Measurements from ENCODE around the gene MYO10.
A peak's percentile ranks its signal among the peaks of the same experiment; 100 is the strongest.

MYO10 gene

DNA sequence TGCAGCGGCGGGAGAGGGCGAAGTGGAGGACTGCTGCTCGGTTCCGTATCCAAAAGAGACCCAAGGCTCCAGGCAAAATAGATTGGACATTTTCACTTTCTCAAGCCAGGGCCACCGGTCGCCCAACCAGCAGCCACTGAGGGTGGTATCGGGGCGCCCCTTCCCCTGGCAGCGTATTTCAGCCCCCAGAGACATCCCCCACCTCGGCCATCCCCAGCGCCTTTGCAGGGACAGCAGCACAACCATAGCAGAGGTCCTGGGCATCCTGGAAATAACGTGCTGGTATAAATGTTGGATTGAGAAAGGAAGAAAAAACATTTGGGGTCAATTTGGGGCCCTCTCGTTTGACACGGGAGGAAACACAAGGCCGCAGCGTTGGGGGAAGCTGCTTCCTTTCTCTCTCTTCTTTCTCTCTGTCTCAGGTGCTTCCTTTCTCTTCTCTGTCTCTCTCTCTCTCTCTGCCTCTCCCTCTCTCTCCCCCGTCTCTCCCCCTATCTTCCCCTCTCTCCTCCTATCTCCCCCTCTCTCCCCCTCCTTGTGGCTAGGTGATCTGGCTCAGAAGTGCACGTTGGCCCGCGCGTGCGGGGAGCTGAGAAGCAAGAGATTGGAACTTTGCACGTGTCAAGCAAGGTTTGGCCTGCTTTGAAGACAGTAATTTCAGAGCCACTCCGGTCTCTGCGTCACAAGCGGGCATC is 318.7 kb downstream of the MYO10 start:
- peak; percentile 25 for DNase-seq (ENCODE audit: low spot score)

DNA sequence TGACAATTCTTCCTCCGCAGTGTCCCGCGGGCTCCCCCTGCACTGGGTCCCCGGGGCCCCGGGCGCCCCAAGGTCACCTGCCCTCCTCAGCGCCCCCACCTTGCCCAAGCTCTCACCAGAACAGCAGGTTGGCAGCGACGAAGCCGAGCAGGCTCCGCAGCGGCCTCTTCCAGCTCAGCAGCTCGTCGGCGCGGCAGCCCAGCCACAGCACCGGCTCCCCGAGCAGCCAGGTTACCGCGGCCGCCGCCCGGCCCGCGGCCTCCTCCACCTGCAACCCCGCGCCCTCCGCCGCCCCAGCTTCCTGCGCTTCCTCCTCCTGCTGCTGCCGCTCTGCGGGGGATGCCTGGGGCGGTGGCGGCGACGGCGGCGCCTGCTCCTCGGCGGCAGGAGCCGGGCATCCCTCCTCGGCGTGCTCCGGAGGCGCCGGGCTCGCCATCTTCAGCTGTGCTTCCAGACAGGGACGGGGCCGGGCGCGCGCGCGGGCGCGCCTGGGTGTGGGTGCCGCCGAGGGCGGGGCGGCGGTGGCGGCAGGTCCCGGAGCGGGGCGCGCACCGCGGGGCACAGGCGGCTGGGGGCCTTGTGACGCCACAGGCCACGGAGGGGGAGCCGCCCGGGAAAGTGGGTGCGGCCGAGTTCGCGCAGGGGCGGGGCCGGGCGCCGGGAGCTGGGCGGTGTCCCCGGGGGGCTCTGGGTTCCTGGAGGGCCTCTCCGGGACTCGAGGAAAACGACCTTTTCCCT is 319.4 kb downstream of the MYO10 start, which contains the start of gene RETREG1:
TSS of gene RETREG1 (minus strand) at position 462 of the 738 bp plus-strand sequence. CDS start at position 436, 26 bp downstream.
- DNase-seq (ENCODE audit: low spot score), result peak; percentile 79

DNA sequence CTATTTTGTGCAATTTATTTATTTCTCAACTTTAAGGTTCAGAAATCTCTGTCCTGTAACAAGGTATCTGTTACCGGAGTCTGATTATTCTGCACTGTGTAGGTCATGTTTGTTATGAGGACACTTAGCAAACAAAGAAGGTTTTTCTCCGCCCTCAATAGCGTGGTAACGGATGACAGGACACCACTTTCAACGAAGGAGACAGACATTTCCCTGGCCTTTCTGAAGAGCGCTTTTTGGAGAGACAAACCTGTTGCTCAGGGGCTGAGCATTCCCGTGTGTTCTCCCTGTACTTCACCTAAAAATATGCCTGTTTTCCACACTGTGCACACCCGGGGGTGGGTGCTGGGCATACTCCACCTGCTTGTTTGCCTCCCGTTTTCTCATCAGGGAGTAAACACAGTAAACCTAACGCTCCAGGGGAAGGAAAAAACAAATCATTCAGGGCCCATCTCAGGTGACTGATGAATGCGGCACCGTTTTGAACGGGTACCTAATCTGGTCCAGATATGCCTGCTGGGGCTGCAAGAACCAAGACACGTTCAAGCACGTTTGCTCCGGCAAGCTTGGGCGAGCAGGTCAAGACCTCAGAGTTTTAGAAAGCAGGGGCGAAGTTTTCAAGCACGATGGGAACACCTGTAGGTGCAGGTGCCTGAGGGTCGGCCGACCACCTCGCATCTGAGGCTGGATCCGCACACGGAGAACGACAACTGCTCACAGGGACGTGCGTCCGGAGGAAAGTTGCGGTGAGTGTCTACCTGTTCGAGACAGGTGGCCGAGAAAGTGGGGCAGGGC is 320.1 kb downstream of the MYO10 start:
- DNase-seq (ENCODE audit: low spot score), result no peak

DNA sequence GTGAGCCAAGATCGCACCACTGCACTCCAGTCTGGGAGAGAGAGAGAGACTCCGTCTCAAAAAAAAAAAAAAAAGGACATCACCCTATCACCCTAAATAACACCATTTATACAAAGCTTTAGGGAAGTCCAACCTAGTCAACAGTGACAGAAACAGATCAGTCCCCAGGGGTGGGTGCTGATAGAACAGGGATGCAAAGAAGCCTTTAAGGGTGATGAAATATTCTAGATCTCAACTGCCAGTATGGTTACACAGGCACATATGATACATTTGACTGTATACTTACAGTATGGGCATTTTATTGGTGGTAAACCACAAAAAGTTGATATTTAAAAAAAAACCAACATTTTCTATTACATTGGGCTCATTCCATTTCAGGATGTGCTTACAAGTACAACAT is 324.1 kb downstream of the MYO10 start:
- DNase-seq (ENCODE audit: low spot score), result no peak
